K562 (cell line): ENCODE results near the gene IGSF21. TPM values are rescaled to one million over a fixed set of nuclear protein-coding genes. Genes with fewer than 3 reads are reported as not detected.

Experiments
- ATAC-seq: fragments of 200-7000 bp; cut with Tn5 transposase; 3 replicates; pipeline ENCODE4 v1.9.1; 2020; ENCODE audit warnings: moderate library complexity
- BruUV-seq: library from RNA; stranded (reverse); fragments of 400-500 nt; replicated peaks from 2 replicates; lab custom pipeline; 2021; lab: Mats Ljungman, UMichigan
- CTCF ChIA-PET: fragments of 300-600 bp; formaldehyde crosslinking; extraction: SDS; loops from one replicate; lab custom pipeline; 2021; ENCODE audit warnings: low intra/inter-chr PET ratio; lab: Yijun Ruan, JAX
- POLR2A ChIA-PET: fragments of 300-600, 350-650 bp; sonication (Branson Sonifier 250); formaldehyde crosslinking; extraction: SDS; loops from one replicate; lab custom pipeline; 2021; ENCODE audit warnings: antibody characterized with exemption, inconsistent platforms; lab: Yijun Ruan, JAX
- DNase-seq, 4 experiments: peaks; one replicate each; pipeline versions ENCODE4 v3.0.0 to v3.0.0-alpha.2; 2011 to 2018; ENCODE audit warnings: low spot score in 3 of 4, mixed read lengths in 3 of 4; ENCODE audit errors: extremely low read depth in 1 of 4
- FAIRE-seq: peaks from 2 replicates; lab custom pipeline; 2011; peaks lifted over from hg19 to GRCh38; lab: Jason Lieb, UNC
- H2AFZ ChIP-seq: 2 replicates; pipeline ENCODE4 v1.6.0; 2011; ENCODE audit warnings: low read depth, low read length, control low read depth, inconsistent platforms
- H3K27ac ChIP-seq: fragments of 200-600 bp; 3 replicates; pipeline ENCODE4 v1.8.0; 2011; ENCODE audit warnings: low read depth, mild to moderate bottlenecking, control low read depth, inconsistent platforms, low read length, moderate library complexity, mixed read lengths; ENCODE audit errors: extremely low read depth
- H3K27me3 ChIP-seq, 2 experiments: fragments of 300-600 bp in 1 of 2; 2 replicates in 1 of 2; 3 replicates in 1 of 2; pipeline versions ENCODE4 v1.6.0 to v1.8.0; 2011; ENCODE audit warnings: inconsistent platforms in 2 of 2, low read length in 2 of 2, mild to moderate bottlenecking in 1 of 2, mixed read lengths in 1 of 2, moderate library complexity in 1 of 2; ENCODE audit not compliant: control insufficient read depth in 2 of 2, insufficient read depth in 2 of 2
- H3K36me3 ChIP-seq: fragments of 300-600 bp; 3 replicates; pipeline ENCODE4 v1.8.0; 2011; ENCODE audit warnings: mild to moderate bottlenecking, low read length, inconsistent platforms; ENCODE audit not compliant: control insufficient read depth, insufficient read depth
- H3K4me1 ChIP-seq, 2 experiments: fragments of 200-600 bp in 1 of 2; replicated peaks in 1 of 2; 2 replicates in 1 of 2; 3 replicates in 1 of 2; pipeline versions ENCODE4 v1.5.1 to v1.8.0; 2011; ENCODE audit warnings: inconsistent platforms in 2 of 2, low read length in 2 of 2, mild to moderate bottlenecking in 1 of 2, mixed read lengths in 1 of 2, moderate library complexity in 1 of 2; ENCODE audit not compliant: control insufficient read depth in 2 of 2, insufficient read depth in 2 of 2
- H3K4me2 ChIP-seq: 2 replicates; pipeline ENCODE4 v1.6.1; 2011; ENCODE audit warnings: low read length, control low read depth, inconsistent platforms, mixed read lengths; ENCODE audit not compliant: insufficient read depth
- H3K4me3 ChIP-seq: fragments of 200-600 bp; sonication (generic), shearing (Covaris generic); 2 replicates; pipeline ENCODE4 v1.5.1; 2016; ENCODE audit warnings: control low read depth, inconsistent platforms
- H3K79me2 ChIP-seq: fragments of 200-600 bp; 3 replicates; pipeline ENCODE4 v1.8.0; 2011; ENCODE audit warnings: low read length, inconsistent platforms; ENCODE audit not compliant: control insufficient read depth, insufficient read depth
- H3K9ac ChIP-seq, 2 experiments: 2 replicates each; pipeline versions ENCODE4 v1.6.0 to v1.6.1; 2011; ENCODE audit warnings: low read depth in 2 of 2, low read length in 2 of 2, control low read depth in 1 of 2, inconsistent platforms in 1 of 2, mild to moderate bottlenecking in 1 of 2, mixed read lengths in 1 of 2; ENCODE audit not compliant: insufficient read depth in 1 of 2
- H3K9me1 ChIP-seq: one replicate; pipeline ENCODE4 v1.6.0; 2011; ENCODE audit warnings: inconsistent platforms, mild to moderate bottlenecking, low read length, moderate library complexity; ENCODE audit not compliant: control insufficient read depth, insufficient read depth
- H3K9me3 ChIP-seq: replicated peaks from 2 replicates; pipeline ENCODE4 v1.5.1; 2011; ENCODE audit warnings: low read depth, low read length, inconsistent platforms; ENCODE audit not compliant: control insufficient read depth, insufficient read depth
- H4K20me1 ChIP-seq: replicated peaks from 2 replicates; pipeline ENCODE4 v1.6.1; 2011; ENCODE audit warnings: low read length, inconsistent platforms, mixed read lengths; ENCODE audit not compliant: control insufficient read depth, insufficient read depth
- ARID2 ChIP-seq: fragments of 450-650 bp; IDR thresholded peaks from 2 replicates; pipeline ENCODE4 v1.6.1; 2017; ENCODE audit warnings: antibody characterized with exemption, mild to moderate bottlenecking
- DDX20 ChIP-seq: fragments of 450-650 bp; IDR thresholded peaks from 2 replicates; pipeline ENCODE4 v1.6.1; 2016; ENCODE audit warnings: missing genetic modification characterization, low read depth, mild to moderate bottlenecking, missing compliant biosample characterization, moderate library complexity
- FOXA3 ChIP-seq, 2 experiments: fragments of 450-650 bp in 1 of 2; sonication (generic) in 1 of 2; formaldehyde crosslinking; IDR thresholded peaks in 1 of 2; conservative IDR thresholded peaks in 1 of 2; 2 replicates each; pipeline versions ENCODE4 v1.4.0 to v1.8.0; 2020 to 2022; ENCODE audit warnings: mild to moderate bottlenecking in 2 of 2, missing genetic modification reagents in 1 of 2
- GTF2B ChIP-seq: IDR thresholded peaks from 2 replicates; pipeline ENCODE4 v1.6.1; 2011; ENCODE audit not compliant: insufficient read length; ENCODE audit errors: extremely low read depth
- HNRNPUL1 ChIP-seq: fragments of 200-400 bp; formaldehyde crosslinking; IDR thresholded peaks from 2 replicates; pipeline ENCODE4 v1.6.1; 2017; ENCODE audit warnings: low read length
- KAT7 ChIP-seq: sonication (generic); formaldehyde crosslinking; IDR thresholded peaks from 2 replicates; pipeline ENCODE4 v1.8.0; 2022; ENCODE audit warnings: missing genetic modification reagents, mild to moderate bottlenecking, borderline replicate concordance
- MAZ ChIP-seq, 2 experiments: fragments of 450-650 bp in 1 of 2; sonication (generic) in 1 of 2; formaldehyde crosslinking; IDR thresholded peaks in 1 of 2; conservative IDR thresholded peaks in 1 of 2; 2 replicates each; pipeline versions ENCODE4 v1.4.0 to v1.5.0; 2020; ENCODE audit warnings: mild to moderate bottlenecking in 1 of 2, missing genetic modification reagents in 1 of 2
- PRMT5 ChIP-seq: sonication (generic); formaldehyde crosslinking; IDR thresholded peaks from 2 replicates; pipeline ENCODE4 v1.5.0; 2020; ENCODE audit warnings: missing genetic modification reagents
- ZBTB7A ChIP-seq: IDR thresholded peaks from 2 replicates; pipeline ENCODE4 v1.6.1; 2011; ENCODE audit warnings: low read depth, mild to moderate bottlenecking, low read length, moderate library complexity, borderline replicate concordance; ENCODE audit not compliant: control insufficient read depth
- ZFPM2 ChIP-seq: fragments of 250-450 bp; sonication (Bioruptor Pico); IDR thresholded peaks from 2 replicates; pipeline ENCODE4 v1.5.1; 2022; ENCODE audit warnings: mild to moderate bottlenecking
- ZFX ChIP-seq: sonication (generic); formaldehyde crosslinking; IDR thresholded peaks from 2 replicates; pipeline ENCODE4 v1.8.0; 2022; ENCODE audit warnings: mild to moderate bottlenecking, missing genetic modification reagents, moderate library complexity
- ZNF239 ChIP-seq: fragments of 250-450 bp; sonication (Bioruptor Pico); IDR thresholded peaks from 2 replicates; pipeline ENCODE4 v1.4.0; 2020; ENCODE audit warnings: mild to moderate bottlenecking
- WGBS: fragments of 100-300 bp; shearing (Covaris generic); methylation state at CpG from one replicate; pipeline ENCODE4 v1.1.6; 2016; ENCODE audit warnings: low coverage, mixed read lengths; ENCODE audit not compliant: insufficient coverage; ENCODE audit errors: missing lambda C conversion rate; 5-methylcytosine and 5-hydroxymethylcytosine counted together
- in situ Hi-C: fragments of 300-500 bp; cut with MboI; formaldehyde crosslinking; loops from 4 replicates; pipeline ENCODE4 v1.15.0; 2018; ENCODE audit warnings: inconsistent platforms, mixed read lengths
- intact Hi-C: fragments of 100-400 bp; cut with micrococcal nuclease; formaldehyde crosslinking; loops from 2 replicates; pipeline ENCODE4 v1.14.2; 2022
- polyA plus RNA-seq, 8 experiments: library from polyadenylated mRNA; depleted of rRNA in 4 of 8; stranded (reverse) in 5 of 8; unstranded in 3 of 8; fragments of >200 nt; fragmentation: Nextera tagmentation in 2 of 8; fragmentation: Illumina TruSeq in 1 of 8; extraction: Ambion mirVana in 2 of 8; extraction: Trizol in 1 of 8; gene quantifications; 2 replicates each; pipeline versions ENCODE4 v1.2.1 to v1.2.3, GENCODE V29; 2011 to 2014; ENCODE audit warnings: inconsistent platforms in 1 of 8, missing spikeins in 1 of 8
- total RNA-seq, 7 experiments: library from RNA; depleted of rRNA in 6 of 7; stranded (reverse); fragments of >200 nt in 6 of 7; fragmentation: Illumina TruSeq in 2 of 7; extraction: Trizol in 2 of 7; gene quantifications; 2 replicates each; pipeline versions ENCODE4 v1.2.1 to v1.2.3, GENCODE V29; 2011 to 2021; ENCODE audit warnings: low replicate concordance in 1 of 7
- TF ChIP-seq, protein P1 (sequence below): fragments of 250-450 bp; sonication (Bioruptor Pico); IDR thresholded peaks from 2 replicates; pipeline ENCODE4 v1.9.0; 2021; ENCODE audit warnings: mild to moderate bottlenecking

IGSF21 gene
- total and polyA plus RNA-seq, 9 of the 15 experiments (the other 6 are each of a cell fraction or from before 2014, with no cell fraction given), result not detected

GRCh38 chr1:18333220-18333619, 225.6 kb downstream of the IGSF21 start:
- Histone ChIP-seq H3K4me2 (no peak overlapping the region), H3K27ac (no peak overlapping the region), H4K20me1 (0 out of 2 replicates have a peak, but pooled peaks cover 2% of the 10 kb centered on the region), H3K4me3 (no peak overlapping the region), H3K27me3 (peaks cover 0 to 16% of the 10 kb centered on the region in 2 experiments; a peak in 1 of 5 replicates), H3K36me3 (no peaks in the 10 kb centered on the region), H3K79me2 (no peaks in the 10 kb centered on the region), H3K9ac (no peak overlapping the region), H2AFZ (no peak overlapping the region)
- no peak for FAIRE-seq
- no TSS peak for BruUV-seq
- DNase-seq, result no peak
- no peak for ATAC-seq
- CTCF ChIA-PET, result no interaction called here
- TF ChIP-seq, protein P1, sequence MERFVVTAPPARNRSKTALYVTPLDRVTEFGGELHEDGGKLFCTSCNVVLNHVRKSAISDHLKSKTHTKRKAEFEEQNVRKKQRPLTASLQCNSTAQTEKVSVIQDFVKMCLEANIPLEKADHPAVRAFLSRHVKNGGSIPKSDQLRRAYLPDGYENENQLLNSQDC (CRISPR knock-in tag), result no peak
- TF ChIP-seq, all 486 proteins: peak for 0
- intact Hi-C loops (no loop called here), in situ Hi-C loops (no loop called here)
- 4% methylated on average over 3 of the region's 3 CpGs for WGBS
- POLR2A ChIA-PET, result interaction anchor here (0.6 kb wide), 2 partner anchors 163 to 514 kb away, joined by 3 read pairs; no protein-coding TSS in a partner anchor
- Histone ChIP-seq H3K9me3 (no peaks in the 10 kb centered on the region), H3K9me1 (no peaks in the 10 kb centered on the region), H3K4me1 (no peaks in the 10 kb centered on the region)

DNA sequence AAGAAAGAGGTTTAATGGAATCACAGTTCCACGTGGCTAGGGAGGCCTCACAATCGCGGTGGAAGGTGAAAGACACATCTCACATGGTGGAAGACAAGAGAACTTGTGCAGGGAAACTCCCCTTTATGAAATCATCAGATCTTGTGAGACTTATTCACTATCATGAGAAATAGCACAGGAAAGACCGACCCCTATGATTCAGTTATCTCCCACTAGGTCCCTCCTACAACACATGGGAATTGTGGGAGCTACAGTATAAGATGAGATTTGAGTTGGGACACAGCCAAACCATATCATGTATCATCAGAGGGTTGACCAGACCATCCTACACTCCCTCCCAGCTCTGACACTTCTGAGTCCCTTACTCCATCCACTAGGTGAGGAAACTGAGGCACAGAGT, 229.2 kb downstream of the IGSF21 start:
- BruUV-seq, result no TSS peak
- POLR2A ChIA-PET, result interaction anchor here (1.3 kb wide), 1 partner anchor 10 kb away, joined by 4 read pairs; no protein-coding TSS in a partner anchor
- Histone ChIP-seq H3K4me3 (no peak overlapping the region), H3K4me1 (no peaks in the 10 kb centered on the region), H3K79me2 (no peaks in the 10 kb centered on the region), H2AFZ (no peak overlapping the region), H3K9ac (no peak overlapping the region), H3K27ac (no peak overlapping the region), H3K9me3 (no peaks in the 10 kb centered on the region), H3K4me2 (no peak overlapping the region), H3K9me1 (no peaks in the 10 kb centered on the region), H3K36me3 (no peaks in the 10 kb centered on the region), H3K27me3 (peaks cover 0 to 8% of the 10 kb centered on the region in 2 experiments; a peak in 1 of 5 replicates), H4K20me1 (0 out of 2 replicates have a peak, but pooled peaks cover 5% of the 10 kb centered on the region)
- ATAC-seq (no peak), FAIRE-seq (no peak), DNase-seq (no peak)
- CTCF ChIA-PET, result no interaction called here
- in situ Hi-C loops (no loop called here), intact Hi-C loops (no loop called here)
- WGBS, result 0% methylated on average over 4 of the region's 4 CpGs
- TF ChIP-seq ZNF239 (CRISPR knock-in tag) (no peak), ZFPM2 (CRISPR knock-in tag) (no peak), DDX20 (tag) (no peak), ARID2 (no peak), KAT7 (no peak), GTF2B (no peak), ZFX (CRISPR knock-in tag) (no peak), FOXA3 (CRISPR knock-in tag; conservative IDR thresholded peaks at IDR 0.05 in 1 of 2, IDR thresholded peaks at IDR 0.05 in 1 of 2) (no peak), HNRNPUL1 (no peak), ZBTB7A (no peak), MAZ (CRISPR knock-in tag; conservative IDR thresholded peaks at IDR 0.05 in 1 of 2, IDR thresholded peaks at IDR 0.05 in 1 of 2) (no peak), PRMT5 (no peak)
